ENCODE results near the gene PCGF1. TPM values are rescaled to one million over a fixed set of nuclear protein-coding genes. Genes with fewer than 3 reads are reported as not detected.

The PCGF1 gene
- total and polyA plus RNA-seq, 2 of the 13 experiments (the other 11 are each of a cell fraction or from before 2014, with no cell fraction given) = 20.4 to 22.6 TPM

GRCh38 chr2:74501335-74502071, 6.0 kb downstream of the PCGF1 start (continued):
- TF ChIP-seq ZFY (CRISPR knock-in tag; IDR thresholded peaks at IDR 0.05) (peak; percentile 56; the same call in 1 of the 2 replicates), NFE2L1 (CRISPR knock-in tag; IDR thresholded peaks at IDR 0.05; ENCODE audit: borderline replicate concordance) (no peak), ZNF496 (CRISPR knock-in tag; IDR thresholded peaks at IDR 0.05; ENCODE audit: insufficient replicate concordance) (no peak), SMAD9 (CRISPR knock-in tag; IDR thresholded peaks at IDR 0.05) (no peak), HOXA7 (CRISPR knock-in tag; IDR thresholded peaks at IDR 0.05) (no peak), KLF13 (CRISPR knock-in tag; IDR thresholded peaks at IDR 0.05) (no peak), PITX1 (CRISPR knock-in tag; IDR thresholded peaks at IDR 0.05) (no peak), ZNF33A (CRISPR knock-in tag; IDR thresholded peaks at IDR 0.05; ENCODE audit: borderline replicate concordance) (no peak), ZNF879 (CRISPR knock-in tag; IDR thresholded peaks at IDR 0.05) (0 out of 2 replicates have a peak, but pooled peaks have one; percentile 31), DR1 (CRISPR knock-in tag; IDR thresholded peaks at IDR 0.05) (no peak), SSRP1 (CRISPR knock-in tag; IDR thresholded peaks at IDR 0.05) (peak; percentile 66), KDM2A (CRISPR knock-in tag; IDR thresholded peaks at IDR 0.05; ENCODE audit: borderline replicate concordance, low read depth) (peak; percentile 60; the same call in 1 of the 2 replicates), ZBTB4 (CRISPR knock-in tag; IDR thresholded peaks at IDR 0.05; ENCODE audit: borderline replicate concordance) (no peak), ZNF44 (CRISPR knock-in tag; IDR thresholded peaks at IDR 0.05) (0 out of 2 replicates have a peak, but pooled peaks have one; percentile 83), ZNF451 (CRISPR knock-in tag; IDR thresholded peaks at IDR 0.05) (0 out of 2 replicates have a peak, but pooled peaks have one; percentile 11), ZBTB21 (CRISPR knock-in tag; IDR thresholded peaks at IDR 0.05) (no peak), ZNF121 (CRISPR knock-in tag; IDR thresholded peaks at IDR 0.05) (no peak), ZNF709 (CRISPR knock-in tag; IDR thresholded peaks at IDR 0.05) (no peak), ZNF580 (CRISPR knock-in tag; IDR thresholded peaks at IDR 0.05; ENCODE audit: borderline replicate concordance, low read depth) (no peak), NR2F1 (CRISPR knock-in tag; IDR thresholded peaks at IDR 0.05) (no peak), IRF9 (CRISPR knock-in tag; IDR thresholded peaks at IDR 0.05; ENCODE audit: borderline replicate concordance) (peak; percentile 14; the same call in 1 of the 2 replicates), ZNF577 (CRISPR knock-in tag; IDR thresholded peaks at IDR 0.05; ENCODE audit: borderline replicate concordance, low read depth) (no peak), ZBTB33 (CRISPR knock-in tag; IDR thresholded peaks at IDR 0.05) (no peak), DNMT3B (CRISPR knock-in tag; conservative IDR thresholded peaks at IDR 0.05) (0 out of 2 replicates have a peak, but pooled peaks have one; percentile 58)
